Limb (tissue), 2 donors: Measurements from ENCODE around the gene ASXL3.

ENCODE experiments used
- DNase-seq, 2 donors: peaks; one replicate each; pipeline ENCODE4 v3.0.0-alpha.2; 2016; ENCODE audit errors: extremely low spot score in 2 of 2

ASXL3 gene

GRCh38 chr18:33577685-33578517 lies at the start of gene ASXL3:
Gene ASXL3, plus strand, starts transcription at chr18:33578219. Its CDS starts 413 bp downstream, at chr18:33578632.
- DNase-seq: peak; percentile 77 to 87

- no peak for DNase-seq
Observed at GRCh38 chr18:33532978-33533377, 45.0 kb upstream of the ASXL3 start.

- DNase-seq: no peak
Observed at GRCh38 chr18:33536904-33537303, 41.1 kb upstream of the ASXL3 start.

DNA sequence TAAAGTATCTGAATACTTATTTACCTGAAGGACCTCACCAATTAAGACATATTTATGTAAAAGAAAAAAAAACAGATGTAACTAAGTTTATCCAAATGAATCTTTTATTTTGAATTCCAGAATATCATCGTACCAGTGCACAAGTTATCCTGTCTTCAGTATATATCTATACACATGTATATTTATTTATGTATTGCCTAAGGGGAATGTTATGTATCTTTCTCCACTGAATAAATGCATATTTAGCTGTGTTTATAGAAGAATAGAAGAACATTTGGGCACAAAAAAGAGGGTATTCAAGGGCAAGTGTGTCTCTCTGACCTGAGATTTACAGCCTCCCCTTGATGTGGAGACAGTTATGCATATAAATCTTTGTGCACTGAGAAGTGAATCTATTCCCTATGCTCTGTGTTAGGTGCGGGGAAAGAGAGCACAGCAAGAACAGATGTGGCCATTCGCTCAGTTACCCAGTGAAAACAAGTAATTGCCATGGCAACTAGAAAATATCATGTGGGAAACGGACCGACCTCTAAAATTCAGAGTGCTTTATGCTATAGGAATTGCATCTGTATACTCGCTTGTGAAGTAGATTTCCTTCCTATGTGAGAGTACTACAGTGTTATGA lies 39.5 kb upstream of the ASXL3 start:
- DNase-seq: peak in 1 of 2 donors; percentile 15

DNA sequence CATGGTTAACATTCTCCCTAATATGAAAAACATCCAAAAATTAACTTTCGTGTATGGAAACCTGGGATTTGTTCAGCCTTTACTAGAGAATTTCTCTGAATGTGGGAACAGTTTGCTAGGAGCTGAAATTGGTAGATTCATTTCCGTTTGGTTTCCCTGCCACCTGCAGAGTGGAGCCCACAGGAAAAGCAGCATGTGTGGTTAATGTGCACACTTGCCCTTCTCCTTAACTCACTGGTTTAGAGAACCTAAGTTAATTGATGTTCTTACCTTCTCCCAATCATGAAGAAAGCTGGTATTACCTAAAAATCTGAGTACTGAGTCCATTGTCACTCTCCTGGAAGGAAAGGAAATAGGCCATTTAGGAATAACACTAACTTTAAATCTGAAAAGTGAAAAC lies 37.6 kb upstream of the ASXL3 start:
- no peak for DNase-seq

GRCh38 chr18:33541316-33541715 lies 36.7 kb upstream of the ASXL3 start:
- DNase-seq: no peak

DNA sequence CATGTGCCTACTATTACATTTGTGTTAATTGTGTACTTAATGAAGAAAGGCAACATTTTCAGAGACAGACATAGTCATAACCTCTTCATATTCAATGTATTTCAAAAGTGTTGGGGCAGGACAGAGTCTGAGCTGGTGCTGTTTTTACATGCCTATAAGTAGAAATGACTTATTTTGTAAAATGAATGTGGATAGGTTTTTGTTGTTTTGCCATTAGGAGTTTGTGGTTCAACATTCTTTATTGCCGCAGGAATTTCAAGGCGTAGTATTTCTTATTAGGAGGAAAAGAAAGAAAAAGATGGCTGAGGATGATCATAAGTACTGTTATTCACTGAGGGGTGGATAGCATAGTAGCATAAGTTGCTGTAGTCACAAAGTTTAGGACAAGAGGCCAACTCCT lies 21.2 kb upstream of the ASXL3 start:
- no peak for DNase-seq

DNA sequence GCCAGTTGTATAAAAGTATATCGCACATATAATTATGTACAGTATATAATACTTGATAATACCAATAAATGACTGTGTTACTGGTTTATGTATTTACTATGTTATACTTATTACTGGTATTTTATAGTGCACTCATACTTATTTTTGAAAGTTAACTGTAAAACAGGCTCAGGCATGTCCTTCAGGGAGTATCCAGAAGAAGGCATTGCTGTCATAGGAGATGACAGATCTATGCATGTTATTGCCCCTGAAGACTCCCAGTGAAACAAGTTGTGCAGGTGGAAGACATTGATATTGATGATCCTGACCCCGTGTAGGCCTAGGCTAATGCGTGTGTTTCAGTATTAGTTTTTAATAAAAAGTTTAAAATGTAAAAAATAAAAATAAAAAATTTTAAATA lies 20.3 kb upstream of the ASXL3 start:
- no peak for DNase-seq

DNA sequence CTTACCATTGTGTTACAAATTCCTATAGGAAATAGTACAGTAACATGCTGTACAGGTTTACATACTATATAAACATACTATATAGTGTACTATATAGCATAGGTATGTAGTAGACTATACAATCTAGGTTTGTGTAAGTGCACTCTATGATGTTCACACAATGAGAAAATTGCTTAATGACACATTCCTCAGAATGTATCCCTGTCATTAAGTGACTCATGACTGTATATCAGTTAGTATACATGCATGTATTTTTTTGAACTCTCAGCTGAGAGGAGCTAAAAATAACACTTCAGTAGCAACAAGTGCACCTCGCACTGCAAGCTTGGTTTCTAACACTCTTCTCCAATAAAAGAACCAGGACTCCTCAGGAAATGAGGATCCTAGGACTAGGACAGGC lies 19.5 kb upstream of the ASXL3 start:
- no peak for DNase-seq

GRCh38 chr18:33560686-33561370 lies 17.2 kb upstream of the ASXL3 start:
- no peak for DNase-seq

DNA sequence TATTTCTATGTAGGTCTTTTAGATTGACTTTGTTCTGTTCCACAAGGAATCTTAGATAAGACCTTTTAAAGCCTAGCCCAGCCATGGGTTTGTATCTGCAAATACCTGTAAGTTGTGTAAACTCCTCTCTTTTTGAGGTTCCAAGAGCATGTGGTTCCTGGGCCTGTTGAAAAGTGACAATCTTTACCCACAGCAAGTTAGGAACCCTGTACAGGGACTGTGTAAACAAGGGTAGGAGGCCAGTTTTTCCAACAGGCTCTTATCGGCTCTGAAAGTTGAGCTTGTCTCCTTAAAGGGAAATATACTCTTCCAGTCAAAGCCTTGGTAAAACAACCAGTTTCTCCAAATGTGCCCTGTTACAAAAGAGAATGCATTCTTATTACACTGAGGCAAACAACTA lies 15.3 kb upstream of the ASXL3 start:
- DNase-seq: no peak

- no peak for DNase-seq
Observed at GRCh38 chr18:33567705-33568104, 10.3 kb upstream of the ASXL3 start.

DNA sequence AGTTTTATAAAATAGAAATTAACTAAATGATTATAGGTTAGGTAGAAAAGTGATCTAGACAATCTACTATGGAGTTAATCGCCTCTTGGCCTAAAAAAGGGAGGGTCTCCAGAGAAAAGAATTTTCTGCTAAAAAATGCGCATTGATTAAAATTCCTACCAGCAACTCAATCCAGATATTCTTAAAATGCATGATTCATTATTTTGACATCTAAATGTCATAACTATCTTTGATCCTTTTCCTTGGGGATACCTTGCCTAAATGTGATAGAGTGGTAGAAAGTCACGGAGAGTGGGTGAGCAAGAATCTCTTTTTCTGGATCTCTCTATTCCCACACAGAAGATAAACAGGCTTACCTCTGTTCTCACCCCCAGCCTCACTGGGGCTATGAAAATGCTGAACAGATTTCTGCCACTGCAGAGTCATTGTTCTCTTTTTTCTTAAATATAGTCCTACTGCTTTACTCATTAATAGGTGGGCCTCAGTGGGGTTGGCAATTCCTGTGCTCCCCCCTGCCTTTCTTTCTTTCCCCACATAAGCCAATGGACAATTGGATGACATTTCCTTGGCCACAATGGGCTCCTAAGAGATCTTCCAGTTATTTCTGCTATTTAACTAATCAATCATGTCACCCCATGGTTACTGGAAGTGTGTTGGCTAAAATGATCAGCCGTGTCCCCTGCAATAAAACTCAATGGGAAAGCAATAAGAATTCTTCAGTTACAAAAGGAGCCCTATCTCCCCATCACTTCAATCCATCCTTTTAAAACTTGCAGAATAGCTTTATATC lies 5.8 kb upstream of the ASXL3 start:
- no peak for DNase-seq

- no peak for DNase-seq
Observed at GRCh38 chr18:33573193-33573592, 4.8 kb upstream of the ASXL3 start.

GRCh38 chr18:33575451-33575850 lies 2.6 kb upstream of the ASXL3 start:
- DNase-seq: no peak

GRCh38 chr18:33576999-33577646 lies 896 bp upstream of the ASXL3 start:
- DNase-seq: no peak

- peak; percentile 46 to 83 for DNase-seq
Observed at GRCh38 chr18:33578518-33579348, 714 bp downstream of the ASXL3 start.

DNA sequence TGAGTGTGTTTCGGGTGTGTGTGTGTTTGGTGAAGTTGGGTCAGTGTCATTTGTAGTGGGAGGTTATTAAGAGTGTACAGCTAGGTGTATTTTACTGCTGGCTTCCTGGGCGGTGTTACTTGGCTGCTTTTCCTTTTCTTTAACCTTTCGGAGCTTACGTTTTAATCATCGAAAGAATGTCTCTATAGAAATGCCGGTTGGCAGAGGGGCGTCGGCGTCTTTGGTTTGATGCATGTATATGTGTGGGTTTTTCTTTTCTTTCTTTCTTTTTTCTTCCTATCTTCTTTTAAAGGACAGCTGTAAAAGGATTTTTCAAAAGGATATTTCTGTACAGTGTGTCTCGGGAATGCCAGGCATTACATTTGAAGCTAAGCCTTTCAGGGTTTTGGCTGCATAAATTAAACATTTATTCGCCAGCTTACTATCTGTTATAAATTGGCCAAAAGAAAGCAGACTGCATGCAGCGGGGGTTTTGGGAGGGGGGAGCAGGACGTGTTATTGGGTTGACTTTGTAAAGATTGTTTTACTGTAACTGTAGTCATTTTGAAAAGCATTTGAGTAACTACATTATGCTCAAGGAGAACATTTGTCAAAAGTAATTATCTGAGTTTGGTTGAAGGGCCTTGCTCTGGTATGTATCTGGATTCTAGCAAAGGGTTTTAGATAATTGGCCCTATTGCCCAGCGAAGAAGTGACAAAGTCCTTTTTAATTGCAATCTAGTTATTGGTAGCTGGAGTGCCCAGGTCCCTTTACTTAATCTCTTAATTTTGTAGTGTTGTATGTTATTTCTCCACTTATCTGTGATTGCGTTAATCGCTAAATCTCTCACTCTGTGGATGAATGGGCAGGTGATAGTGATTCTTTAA lies 1.6 kb downstream of the ASXL3 start:
- DNase-seq: no peak

DNA sequence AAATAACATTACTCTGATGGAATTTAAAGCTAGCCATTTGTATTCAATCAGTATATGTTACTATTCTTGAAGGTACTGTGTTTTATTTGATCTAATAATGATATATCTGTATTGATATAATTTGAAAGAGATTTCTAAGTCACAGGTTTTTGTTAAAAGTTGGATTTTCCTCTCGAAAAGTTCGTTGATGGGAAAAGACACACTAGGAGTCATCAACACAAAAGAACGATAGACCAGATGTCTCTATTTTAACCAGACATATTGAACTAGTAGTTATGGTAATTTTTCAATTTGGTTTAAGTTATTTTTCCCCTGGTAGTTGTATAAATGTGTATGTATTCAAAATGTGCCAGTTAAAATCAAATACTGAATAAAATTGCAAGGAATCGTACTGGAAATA lies 2.5 kb downstream of the ASXL3 start:
- no peak for DNase-seq
